Epithelial cell of prostate (primary cell): ENCODE results near the gene SPEN.

Source experiments
- DNase-seq: peaks from one replicate; pipeline ENCODE4 v3.0.0-alpha.2; 2011; ENCODE audit warnings: low read depth, low spot score
- H3K27ac ChIP-seq: fragments of 450-650 bp; 2 replicates; pipeline ENCODE4 v1.5.1; 2017; ENCODE audit warnings: mild to moderate bottlenecking

Gene SPEN

DNA sequence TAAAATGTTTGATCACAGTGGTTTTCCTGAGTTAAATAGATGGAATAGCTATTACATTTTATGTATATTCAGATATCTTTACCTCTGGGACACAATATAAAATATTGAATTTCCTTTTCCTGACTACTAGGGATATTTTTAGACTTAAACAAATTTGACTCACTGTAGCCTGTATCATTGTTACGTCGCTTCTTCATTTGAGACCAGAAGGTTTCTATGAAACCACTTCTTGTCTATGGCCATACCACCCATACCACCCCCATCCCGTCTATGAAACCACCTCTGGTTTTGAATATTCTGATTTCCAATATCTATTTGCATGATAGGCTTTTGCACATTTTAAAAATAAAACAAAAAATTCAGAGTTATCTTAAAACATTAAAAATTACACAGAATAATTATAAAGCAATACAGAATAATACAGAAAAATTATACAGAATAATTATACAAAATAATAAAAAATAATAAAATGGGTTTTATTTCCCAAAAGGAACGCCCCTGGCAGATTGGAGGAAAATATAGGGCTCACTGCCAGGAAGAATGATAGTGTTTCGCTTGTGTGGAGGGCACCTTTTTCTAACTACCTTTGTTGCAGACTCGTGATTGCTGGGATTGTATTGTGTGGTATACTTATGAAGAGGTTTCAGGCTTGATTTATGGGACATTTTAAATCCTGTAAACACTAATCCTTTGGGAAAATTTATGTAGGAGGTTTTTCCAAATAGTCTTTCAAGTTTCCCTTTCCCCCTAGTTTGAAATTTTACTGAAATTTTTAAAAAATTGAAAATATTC lies 4.7 kb downstream of the SPEN start:
- no peak overlapping the region for H3K27ac ChIP-seq
- DNase-seq, result no peak

DNA sequence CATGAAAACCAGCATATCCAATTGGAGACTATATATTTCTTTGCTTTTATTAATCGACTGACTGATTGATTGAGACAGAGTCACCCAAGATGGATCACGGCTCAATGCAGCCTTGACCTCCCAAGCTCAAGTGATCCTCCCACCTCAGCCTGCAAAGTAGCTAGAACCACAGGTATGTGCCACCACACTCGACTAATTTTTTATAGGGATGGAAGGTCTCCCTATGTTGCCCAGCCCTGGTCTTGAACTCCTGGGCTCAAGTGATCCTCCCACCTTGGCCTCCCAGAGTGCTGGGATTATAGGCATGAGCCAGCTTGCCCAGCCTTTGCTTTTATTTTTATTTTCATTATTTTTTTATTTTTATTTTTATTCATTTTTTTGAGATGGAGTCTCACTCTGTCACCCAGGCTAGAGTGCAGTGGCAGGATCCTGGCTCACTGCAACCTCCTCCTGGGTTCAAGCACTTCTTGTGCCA lies 5.4 kb downstream of the SPEN start:
- no peak overlapping the region for H3K27ac ChIP-seq
- DNase-seq, result no peak

DNA sequence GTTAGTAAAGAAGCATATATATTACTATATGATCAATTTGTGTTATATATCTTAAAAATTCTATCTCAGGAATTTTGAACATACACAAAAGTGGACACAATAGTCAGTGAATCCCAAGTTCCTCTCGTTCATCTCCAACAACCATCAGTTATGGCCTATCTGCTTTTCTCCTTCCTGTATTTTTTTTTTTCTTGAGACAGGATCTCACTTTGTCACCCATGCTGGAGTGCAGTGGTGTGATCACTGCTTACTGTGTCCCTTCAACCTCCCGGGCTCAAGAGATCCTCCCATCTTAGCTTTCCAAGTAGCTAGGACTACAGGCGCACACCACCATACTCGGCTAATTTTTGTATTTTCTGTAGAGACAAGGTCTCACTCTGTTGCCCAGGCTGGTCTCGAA lies 9.4 kb downstream of the SPEN start:
- no peak for DNase-seq
- H3K27ac ChIP-seq, result no peak overlapping the region

DNA sequence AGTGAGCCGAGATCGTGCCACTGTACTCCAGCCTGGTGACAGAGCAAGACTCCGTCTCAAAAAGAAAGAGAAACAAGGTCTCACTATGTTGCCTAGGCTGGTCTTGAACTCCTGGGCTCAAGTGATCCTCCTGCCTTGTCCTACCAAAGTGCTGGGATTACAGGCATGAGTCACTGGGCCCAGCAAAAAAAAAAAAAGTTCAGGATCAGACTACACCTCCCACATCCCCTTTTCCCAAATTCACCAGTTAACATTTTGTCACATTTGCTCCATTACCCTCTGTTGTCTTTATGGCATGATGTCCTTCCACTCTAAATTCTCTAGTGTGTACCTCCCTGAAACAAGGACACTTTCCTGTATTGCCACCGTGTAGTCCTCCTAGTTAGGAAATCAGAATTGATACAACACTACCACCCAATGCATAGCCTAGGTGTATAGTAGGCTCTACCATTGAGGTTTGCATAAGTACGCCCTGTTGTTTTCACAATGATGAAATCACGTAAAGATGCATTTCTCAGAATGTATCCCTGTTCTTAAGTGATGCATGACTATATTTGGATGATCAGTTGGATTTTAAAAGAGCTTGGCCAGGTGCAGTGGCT lies 10.7 kb downstream of the SPEN start:
- no peak for DNase-seq
- no peak overlapping the region for H3K27ac ChIP-seq

DNA sequence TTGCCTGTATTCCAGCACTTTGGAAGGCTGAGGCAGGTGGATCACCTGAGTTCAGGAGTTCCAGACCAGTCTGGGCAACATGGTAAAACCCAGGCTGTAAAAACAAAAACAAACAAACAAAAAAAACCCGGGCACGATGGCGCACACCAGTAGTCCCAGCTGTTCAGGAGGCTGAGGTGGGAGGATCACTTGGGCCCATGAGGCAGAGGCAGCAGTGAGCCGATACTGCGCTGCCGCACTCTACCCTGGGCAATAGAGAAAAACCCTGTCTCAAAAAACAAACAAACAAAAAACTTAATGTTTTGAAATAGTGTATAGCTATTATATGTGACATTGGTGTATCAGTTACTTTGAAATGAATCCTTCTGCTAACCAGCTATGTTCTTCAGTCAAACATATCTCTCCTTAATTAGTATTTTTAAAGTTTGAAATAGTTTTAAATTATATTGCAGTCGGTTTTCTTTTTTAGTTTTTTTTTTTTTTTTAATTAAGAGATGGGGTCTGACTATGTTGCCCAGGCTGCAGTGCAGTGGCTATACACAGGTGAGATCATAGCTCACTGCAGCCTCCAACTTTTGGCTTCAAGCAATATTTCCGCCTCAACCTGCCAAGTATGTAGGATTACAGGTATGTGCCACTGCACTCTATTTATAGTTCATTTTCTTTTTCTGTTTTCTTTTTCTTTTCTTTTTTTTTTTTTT lies 11.3 kb downstream of the SPEN start:
- no peak for DNase-seq
- H3K27ac ChIP-seq, result no peak overlapping the region

DNA sequence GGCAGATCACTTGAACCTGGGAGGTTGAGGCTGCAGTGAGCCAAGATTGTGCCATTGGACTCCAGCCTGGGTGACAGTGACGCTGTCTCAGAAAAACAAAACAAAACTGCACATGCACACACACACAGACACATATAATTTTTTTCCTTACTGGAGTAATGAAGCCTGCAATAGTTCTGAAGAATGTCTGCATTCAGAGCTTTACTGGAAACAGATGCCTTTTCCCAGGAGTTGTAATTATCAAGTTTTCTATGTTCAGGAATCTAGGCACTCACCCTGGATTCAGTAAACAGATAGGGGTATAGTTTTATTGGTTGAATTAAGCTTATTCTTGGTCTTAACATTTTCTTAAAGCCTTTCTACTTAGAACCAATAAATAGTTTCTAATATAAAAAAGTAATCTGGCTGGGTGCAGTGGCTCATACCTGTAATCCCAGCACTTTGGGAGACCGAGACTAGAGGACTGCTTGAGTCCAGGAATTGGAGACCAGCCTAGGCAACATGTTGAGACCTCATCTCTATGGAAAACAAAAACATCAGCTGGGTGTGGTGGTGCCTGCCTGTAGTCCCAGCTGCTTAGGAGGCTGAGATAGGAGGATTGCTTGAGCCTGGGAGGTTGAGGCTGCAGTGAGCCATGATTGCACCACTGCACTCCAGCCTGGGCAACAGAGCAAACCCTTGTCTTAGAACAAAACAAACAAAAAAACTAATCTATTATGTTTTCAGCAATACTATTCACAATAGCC lies 15.8 kb downstream of the SPEN start:
- DNase-seq, result no peak
- H3K27ac ChIP-seq, result no peak overlapping the region

DNA sequence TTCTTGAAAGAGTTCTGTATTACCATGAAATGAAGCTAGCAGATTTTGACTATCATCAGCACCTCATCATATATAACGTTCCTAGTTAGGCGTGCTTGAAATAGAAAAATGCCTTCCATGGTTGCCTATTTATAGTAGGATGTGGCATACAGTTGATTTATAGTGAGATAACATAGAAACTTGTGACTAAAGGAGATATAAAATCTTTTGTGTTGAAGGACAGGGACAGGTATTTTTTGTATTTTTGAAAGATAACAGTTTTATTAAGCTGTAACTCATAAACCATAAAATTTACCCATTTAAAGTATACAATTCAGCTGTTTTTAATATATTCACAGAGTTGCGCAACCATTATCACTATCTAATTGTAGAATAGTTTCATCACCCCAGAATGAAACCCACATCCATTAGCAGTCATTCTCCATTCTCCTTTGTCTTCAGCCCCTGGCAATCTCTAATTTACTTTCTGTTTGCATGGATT lies 19.3 kb downstream of the SPEN start:
- no peak for DNase-seq
- peak overlapping the region; percentile 2 for H3K27ac ChIP-seq

DNA sequence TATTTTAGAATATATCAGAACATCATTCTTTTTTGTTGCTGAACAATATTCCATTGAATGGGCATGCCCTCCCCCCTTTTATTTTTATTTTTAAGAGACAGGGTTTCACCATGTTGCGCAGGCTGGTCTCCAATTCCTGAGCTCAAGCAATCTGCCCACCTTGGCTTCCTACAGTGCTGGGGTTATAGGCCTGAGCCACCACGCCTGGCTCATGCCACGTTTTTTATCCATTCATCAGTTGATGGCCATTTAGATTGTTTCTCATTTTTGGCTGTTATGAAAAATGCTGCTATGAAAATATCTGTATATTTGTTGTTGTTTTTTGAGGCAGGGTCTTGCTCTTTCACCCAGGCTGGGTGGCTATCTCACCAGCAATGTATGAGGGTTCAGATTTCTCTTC lies 19.8 kb downstream of the SPEN start:
- H3K27ac ChIP-seq, result peak overlapping the region; percentile 2
- no peak for DNase-seq

DNA sequence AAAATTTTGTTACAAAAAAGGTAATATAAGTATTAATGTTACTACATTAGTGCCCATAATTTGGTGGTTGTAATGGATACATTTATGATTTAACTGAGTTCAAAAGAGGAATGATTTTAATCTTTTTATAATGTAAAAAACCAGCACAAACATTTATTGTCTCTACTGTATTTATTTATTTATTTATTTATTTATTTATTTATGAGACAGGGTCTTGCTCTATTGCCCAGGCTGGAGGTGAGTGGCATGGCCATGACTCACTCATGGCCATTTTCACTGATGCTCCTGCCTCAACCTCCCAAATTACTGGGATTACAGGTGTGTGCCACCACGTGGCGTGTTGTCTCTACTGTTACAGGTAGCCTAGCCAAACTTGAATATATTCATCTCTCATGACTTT lies 21.9 kb downstream of the SPEN start:
- no peak for DNase-seq
- no peak overlapping the region for H3K27ac ChIP-seq

DNA sequence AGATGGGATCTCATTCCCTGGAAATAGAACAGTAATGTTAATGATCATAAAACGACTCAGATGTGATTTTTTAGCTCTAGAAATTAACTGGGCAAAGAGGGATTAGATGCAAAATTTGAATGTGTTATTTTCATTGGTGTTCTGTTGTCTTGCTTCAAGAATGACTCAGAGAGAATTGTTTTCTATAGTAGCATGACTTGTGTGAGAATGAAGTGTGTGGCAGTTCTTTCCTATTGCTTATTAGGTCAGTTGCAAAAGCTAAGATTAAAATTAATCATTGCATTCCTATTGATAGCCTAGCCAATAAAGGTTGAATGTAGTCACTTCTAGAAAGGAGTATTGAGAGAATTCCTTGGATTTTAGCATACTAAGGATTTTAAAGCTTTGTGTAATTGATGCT lies 22.9 kb downstream of the SPEN start:
- no peak overlapping the region for H3K27ac ChIP-seq
- DNase-seq, result no peak

DNA sequence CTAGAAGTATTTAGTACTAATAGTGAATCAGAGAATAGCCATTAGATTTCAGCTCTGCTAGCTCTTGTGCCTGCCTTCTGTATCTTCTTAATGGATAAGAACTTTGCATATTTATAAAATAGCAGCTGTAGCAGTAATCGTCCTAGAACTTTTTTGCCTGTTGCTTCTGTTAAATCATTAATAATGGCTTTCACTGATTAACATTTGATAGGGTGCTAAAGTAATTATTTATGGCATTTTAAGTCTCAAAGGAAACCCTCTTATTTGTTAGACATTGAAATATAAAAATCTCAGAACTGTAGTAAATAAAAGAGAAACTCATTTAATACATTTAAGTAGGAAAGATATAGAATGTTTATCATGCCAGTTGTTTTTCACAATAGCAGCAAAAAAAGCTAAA lies 27.0 kb downstream of the SPEN start:
- no peak overlapping the region for H3K27ac ChIP-seq
- DNase-seq, result no peak

DNA sequence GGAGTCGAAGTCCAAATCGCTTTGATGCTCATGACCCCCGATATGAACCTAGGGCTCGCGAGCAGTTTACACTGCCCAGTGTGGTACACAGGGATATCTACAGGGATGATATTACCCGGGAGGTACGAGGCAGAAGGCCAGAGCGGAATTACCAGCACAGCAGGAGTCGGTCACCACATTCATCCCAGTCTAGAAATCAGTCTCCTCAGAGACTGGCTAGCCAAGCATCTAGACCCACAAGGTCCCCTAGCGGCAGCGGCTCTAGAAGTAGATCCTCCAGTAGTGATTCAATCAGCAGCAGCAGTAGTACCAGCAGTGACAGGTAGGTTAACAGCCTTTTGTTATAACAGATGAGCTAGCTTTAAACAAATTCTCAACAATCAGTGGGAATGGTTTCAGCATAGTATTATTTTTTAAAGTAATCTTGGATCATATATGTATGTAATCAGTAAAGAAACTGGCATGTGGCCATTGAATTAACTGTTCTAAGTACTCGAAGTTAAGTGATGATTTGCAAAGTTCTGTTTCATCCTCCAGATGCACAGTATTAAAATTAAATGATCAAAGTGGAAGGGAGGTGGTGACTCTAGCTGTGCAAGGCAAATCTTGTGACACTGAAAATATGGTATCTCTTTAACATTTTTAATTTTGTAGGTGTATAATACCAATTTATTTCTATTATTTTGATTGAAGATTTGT lies 29.0 kb downstream of the SPEN start:
- no peak for DNase-seq

DNA sequence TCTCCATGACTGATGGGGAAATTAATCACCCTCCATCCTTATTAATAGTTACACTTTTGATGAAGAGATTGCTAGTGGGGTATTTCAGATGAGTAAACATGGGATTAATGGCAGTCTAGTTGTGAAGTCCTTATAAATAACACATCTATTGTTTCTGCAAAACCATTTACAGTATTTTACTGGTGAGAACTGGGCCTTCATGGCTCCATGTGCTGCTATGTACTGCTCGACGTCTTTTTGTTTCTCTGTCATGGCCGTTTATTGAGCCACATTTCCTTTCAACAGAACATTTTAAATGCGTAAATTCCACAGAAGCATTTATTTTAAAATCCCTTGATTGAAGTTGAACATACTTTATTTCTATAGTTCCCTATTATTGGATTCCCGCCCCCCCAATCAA lies 34.5 kb downstream of the SPEN start:
- no peak for DNase-seq
- no peak overlapping the region for H3K27ac ChIP-seq

More for the DNA sequence above, 29.0 kb downstream of the SPEN start:
- no peak overlapping the region for H3K27ac ChIP-seq

DNA sequence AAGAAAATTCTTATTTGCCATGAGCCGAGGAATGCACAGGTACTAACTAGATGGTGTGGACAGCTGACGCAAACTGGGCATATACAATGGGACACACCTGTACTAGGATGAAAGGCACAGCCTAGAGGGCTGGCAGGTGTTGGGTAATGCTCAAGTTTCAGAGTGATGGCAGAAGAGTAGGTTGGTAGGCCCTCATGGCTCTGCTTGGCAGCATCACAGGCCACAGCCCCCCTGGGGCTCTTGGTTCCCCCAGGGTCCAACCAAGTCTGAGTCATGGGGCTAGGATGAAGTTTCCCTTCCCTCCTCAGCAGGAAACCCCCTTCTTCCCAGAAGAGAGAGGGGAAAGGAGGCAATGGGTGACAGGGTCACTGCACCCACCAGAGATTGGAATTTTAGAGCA lies 35.2 kb downstream of the SPEN start:
- H3K27ac ChIP-seq, result peak overlapping the region; percentile 34
- no peak for DNase-seq

DNA sequence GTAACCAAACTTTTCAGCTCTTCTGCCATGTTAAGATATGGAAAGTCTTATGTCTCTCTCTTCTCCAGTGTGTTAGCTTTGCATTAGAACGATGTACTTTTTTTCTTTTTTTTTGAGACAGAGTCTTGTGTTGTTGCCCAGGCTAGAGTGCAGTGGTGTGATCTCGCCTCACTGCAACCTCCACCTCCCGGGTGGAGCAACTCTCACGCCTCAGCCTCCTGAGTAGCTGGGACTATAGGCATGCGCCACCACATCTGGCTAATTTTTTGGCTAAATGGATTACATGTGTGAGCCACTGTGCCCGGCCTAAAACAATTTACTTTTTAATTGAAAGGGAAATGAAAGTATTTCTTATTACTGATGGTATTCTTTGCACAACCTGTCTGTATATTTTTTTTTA lies 35.8 kb downstream of the SPEN start:
- no peak for DNase-seq
- peak overlapping the region; percentile 34 for H3K27ac ChIP-seq

DNA sequence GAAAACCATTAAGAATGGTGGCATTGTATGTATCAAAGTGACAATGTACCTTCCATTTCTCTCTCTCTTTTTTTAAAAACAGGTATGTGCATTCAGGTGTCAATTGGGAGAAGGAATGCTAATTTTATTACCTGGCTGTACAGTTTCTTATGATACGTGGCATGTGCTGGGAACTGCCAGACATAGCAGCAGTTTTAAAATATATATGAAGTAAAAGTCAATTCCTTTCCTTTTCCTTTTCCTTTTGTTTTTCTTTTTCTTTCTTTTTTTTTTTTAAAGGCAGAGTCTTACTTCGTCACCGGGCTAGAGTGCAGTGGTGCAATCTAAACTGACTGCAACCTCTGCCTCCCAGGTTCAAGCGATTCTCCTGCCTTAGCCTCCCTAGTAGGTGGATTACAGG lies 37.0 kb downstream of the SPEN start:
- peak overlapping the region; percentile 88 for H3K27ac ChIP-seq
- DNase-seq, result no peak

DNA sequence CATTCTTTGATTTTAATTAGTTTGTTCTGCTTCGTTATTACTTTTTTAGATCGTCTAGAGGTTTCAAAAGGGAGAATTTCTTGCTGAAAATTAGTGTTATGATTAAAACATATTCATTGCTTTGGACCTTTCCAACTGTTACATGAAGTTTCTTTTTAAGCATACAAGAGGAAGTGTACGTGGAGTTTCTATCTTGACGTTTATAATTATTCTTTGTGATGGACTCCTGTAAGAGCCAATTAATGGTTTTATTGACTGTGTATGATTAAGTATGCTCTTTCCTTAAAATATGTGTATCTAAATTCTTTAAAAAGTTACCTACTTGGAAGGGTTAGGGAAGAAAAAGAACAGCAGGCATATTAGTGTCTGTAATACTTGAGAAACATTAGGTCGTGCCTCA lies 37.8 kb downstream of the SPEN start:
- no peak for DNase-seq
- peak overlapping the region; percentile 88 for H3K27ac ChIP-seq

DNA sequence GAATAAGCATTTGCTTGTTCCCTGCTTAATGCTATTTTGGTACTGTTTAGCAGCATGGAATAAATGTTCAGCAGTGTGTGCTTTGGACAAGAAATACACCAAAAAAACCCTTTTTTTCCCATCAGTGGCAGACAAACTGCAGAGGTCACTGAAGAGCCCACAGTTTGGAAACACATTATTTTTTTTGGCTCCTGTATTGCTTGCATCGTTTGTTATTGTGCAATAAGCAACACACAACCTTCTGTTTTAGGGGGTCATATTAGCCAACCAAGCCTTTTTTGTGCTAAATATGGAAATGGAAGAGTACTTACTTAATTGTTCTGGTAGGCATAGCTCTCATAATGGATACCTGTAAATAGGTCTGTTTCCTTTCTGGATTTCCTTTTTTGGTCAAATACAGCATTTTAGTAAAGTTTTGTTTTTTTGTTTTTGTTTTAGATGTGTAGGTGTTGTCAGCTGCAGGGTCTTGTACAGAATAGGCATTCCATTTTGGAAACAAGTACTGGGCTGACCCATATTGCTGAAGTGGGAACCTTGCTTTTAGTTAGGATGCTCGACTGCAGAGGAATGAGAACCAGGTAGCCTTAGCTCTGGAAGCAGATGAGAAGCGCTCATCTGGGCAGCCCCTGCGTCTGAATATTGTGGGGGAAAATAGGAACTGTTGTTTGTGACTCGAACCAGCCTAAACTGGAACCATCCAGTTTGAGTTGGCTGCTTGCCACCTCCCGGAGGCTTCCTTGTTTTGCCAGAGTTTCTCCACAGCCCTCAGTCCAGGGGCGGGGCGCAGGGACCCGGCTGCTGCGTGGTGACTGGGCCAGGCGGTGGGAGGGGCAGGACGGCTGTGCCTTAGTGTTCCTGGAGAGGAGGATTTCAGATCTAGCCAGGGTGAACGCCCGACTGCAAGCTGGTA lies 38.4 kb downstream of the SPEN start:
- H3K27ac ChIP-seq, result peak overlapping the region; percentile 88
- DNase-seq, result peak; percentile 40

DNA sequence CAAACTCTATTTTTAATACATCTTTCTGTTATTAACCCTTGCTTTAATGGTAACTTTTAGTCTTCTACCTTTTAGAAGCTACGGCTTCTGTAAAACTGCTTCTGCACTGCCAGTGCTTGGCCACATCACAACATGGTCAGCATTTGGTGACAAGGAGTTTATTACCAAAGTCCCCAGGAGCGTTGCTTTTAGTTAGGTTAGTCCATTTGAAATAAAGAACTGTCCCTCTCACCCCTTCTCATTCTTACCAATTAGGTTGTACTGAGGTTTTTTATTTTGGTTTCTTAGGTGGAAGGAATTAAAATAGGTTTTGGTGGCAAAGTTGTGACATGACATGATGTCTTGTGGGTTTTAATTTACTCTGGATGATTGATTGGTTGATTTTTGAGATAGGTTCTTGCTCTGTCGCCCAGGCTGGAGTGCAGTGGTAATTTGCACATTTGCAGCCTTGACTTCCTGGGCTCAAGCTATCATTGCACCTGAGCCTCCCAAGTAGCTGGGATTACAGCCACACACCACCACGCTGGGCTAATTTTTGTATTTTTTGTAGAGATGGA lies 39.2 kb downstream of the SPEN start:
- peak overlapping the region; percentile 88 for H3K27ac ChIP-seq
- no peak for DNase-seq
